Prostate gland (tissue), 2 donors: ENCODE data around the gene CDK10. TPM values are rescaled to one million over a fixed set of nuclear protein-coding genes. Genes with fewer than 3 reads are reported as not detected.

Source experiments
- DNase-seq: peaks from one replicate; pipeline ENCODE4 v3.0.0-alpha.2; 2019; ENCODE audit warnings: low spot score
- H3K27ac ChIP-seq, 2 donors: fragments of 200-600 bp; sonication (generic); 2 replicates each; pipeline ENCODE4 v1.5.1; 2017 to 2019
- H3K27me3 ChIP-seq: fragments of 200-600 bp; sonication (generic); replicated peaks from 2 replicates; pipeline ENCODE4 v1.5.1; 2019; ENCODE audit not compliant: insufficient read depth
- H3K36me3 ChIP-seq, 2 donors: fragments of 200-600 bp; sonication (generic); 1 replicate in 1 of 2; 2 replicates in 1 of 2; pipeline versions ENCODE4 v1.5.1 to v1.8.1; 2017 to 2019
- H3K4me1 ChIP-seq: fragments of 200-600 bp; sonication (generic); replicated peaks from 2 replicates; pipeline ENCODE4 v1.5.1; 2019
- H3K4me3 ChIP-seq, 2 donors: fragments of 200-600 bp; sonication (generic); 2 replicates each; pipeline ENCODE4 v1.5.1; 2017 to 2019
- H3K9me3 ChIP-seq: fragments of 200-600 bp; sonication (generic); 2 replicates; pipeline ENCODE4 v1.5.1; 2017
- POLR2A ChIP-seq: fragments of 450-650 bp; IDR thresholded peaks from one replicate; pipeline ENCODE4 v1.6.1; 2016; ENCODE audit warnings: antibody characterized with exemption, mild to moderate bottlenecking
- POLR2AphosphoS5 ChIP-seq: sonication (generic); formaldehyde crosslinking; IDR thresholded peaks from one replicate; pipeline ENCODE4 v1.6.1; 2017; ENCODE audit warnings: antibody characterized with exemption
- WGBS: methylation state at CpG from one replicate; pipeline ENCODE4 v1.1.5; 2018; 5-methylcytosine and 5-hydroxymethylcytosine counted together
- intact Hi-C: fragments of 100-400 bp; cut with DNase I; formaldehyde crosslinking; loops from one replicate; pipeline ENCODE4 v1.14.2; 2022
- total RNA-seq, 2 donors: library from RNA; depleted of rRNA; stranded (reverse); fragments of >200 nt; gene quantifications; one replicate each; pipeline ENCODE4 v1.1.0, GENCODE V29; 2016
- TF ChIP-seq, protein P1 (sequence below), 4 experiments: fragments of 200-600 bp in 2 of 4; fragments of 450-650 bp in 2 of 4; sonication (generic) in 2 of 4; IDR thresholded peaks; 1 replicate in 3 of 4; 2 replicates in 1 of 4; pipeline ENCODE4 v1.5.1; 2016 to 2019; ENCODE audit warnings: antibody characterized with exemption in 4 of 4, mild to moderate bottlenecking in 2 of 4, moderate library complexity in 2 of 4

CDK10 gene
- total RNA-seq, 2 donors from 2014 or later: 42.1 to 79.0 TPM

- Histone ChIP-seq H3K9me3 (no peaks in the 10 kb centered on the region), H3K4me1 (no peaks in the 10 kb centered on the region), H3K36me3 (no peaks in the 10 kb centered on the region), H3K27me3 (no peaks in the 10 kb centered on the region), H3K27ac (no peak overlapping the region), H3K4me3 (no peak overlapping the region)
- no peak for DNase-seq
- intact Hi-C loops: loop anchor here (5.0 kb wide), 1 partner anchor 87 kb away; no protein-coding TSS in a partner anchor
- 91% methylated on average over 19 of the region's 19 CpGs for WGBS
- TF ChIP-seq POLR2AphosphoS5 (no peak), POLR2A (no peak)
- TF ChIP-seq, protein P1, sequence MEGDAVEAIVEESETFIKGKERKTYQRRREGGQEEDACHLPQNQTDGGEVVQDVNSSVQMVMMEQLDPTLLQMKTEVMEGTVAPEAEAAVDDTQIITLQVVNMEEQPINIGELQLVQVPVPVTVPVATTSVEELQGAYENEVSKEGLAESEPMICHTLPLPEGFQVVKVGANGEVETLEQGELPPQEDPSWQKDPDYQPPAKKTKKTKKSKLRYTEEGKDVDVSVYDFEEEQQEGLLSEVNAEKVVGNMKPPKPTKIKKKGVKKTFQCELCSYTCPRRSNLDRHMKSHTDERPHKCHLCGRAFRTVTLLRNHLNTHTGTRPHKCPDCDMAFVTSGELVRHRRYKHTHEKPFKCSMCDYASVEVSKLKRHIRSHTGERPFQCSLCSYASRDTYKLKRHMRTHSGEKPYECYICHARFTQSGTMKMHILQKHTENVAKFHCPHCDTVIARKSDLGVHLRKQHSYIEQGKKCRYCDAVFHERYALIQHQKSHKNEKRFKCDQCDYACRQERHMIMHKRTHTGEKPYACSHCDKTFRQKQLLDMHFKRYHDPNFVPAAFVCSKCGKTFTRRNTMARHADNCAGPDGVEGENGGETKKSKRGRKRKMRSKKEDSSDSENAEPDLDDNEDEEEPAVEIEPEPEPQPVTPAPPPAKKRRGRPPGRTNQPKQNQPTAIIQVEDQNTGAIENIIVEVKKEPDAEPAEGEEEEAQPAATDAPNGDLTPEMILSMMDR (IDR thresholded peaks at IDR 0.05): no peak
These were observed 23.4 kb downstream of the CDK10 start for GRCh38 chr16:89709716-89710432.

- WGBS: 73% methylated on average over 58 of the region's 63 CpGs
- H3K27me3 ChIP-seq: no peaks in the 10 kb centered on the region
- H3K9me3 ChIP-seq: no peaks in the 10 kb centered on the region
- no peak overlapping the region for H3K4me3 ChIP-seq
- H3K27ac ChIP-seq: no peak overlapping the region
- H3K4me1 ChIP-seq: no peaks in the 10 kb centered on the region
- no peak for TF ChIP-seq POLR2AphosphoS5
- TF ChIP-seq POLR2A: no peak
- TF ChIP-seq, protein P1 (IDR thresholded peaks at IDR 0.05): no peak
- intact Hi-C loops: no loop called here
- DNase-seq: no peak
- H3K36me3 ChIP-seq: no peaks in the 10 kb centered on the region
These were observed 24.4 kb downstream of the CDK10 start for GRCh38 chr16:89710709-89711564.

GRCh38 chr16:89711601-89712273, 25.2 kb downstream of the CDK10 start:
- Histone ChIP-seq H3K27me3 (no peaks in the 10 kb centered on the region), H3K4me3 (peak overlapping the region; percentile 26 to 27), H3K9me3 (no peaks in the 10 kb centered on the region), H3K36me3 (no peaks in the 10 kb centered on the region), H3K4me1 (no peaks in the 10 kb centered on the region), H3K27ac (no peak overlapping the region)
- WGBS: 7% methylated on average over 38 of the region's 48 CpGs
- intact Hi-C loops: no loop called here
- no peak for TF ChIP-seq POLR2A
- TF ChIP-seq, protein P1 (IDR thresholded peaks at IDR 0.05): no peak
- TF ChIP-seq POLR2AphosphoS5: no peak
- peak; percentile 28 for DNase-seq

- no peaks in the 10 kb centered on the region for H3K9me3 ChIP-seq
- no peaks in the 10 kb centered on the region for H3K27me3 ChIP-seq
- H3K36me3 ChIP-seq: no peaks in the 10 kb centered on the region
- TF ChIP-seq POLR2AphosphoS5 (no peak), POLR2A (no peak)
- TF ChIP-seq, protein P1 (IDR thresholded peaks at IDR 0.05): no peak
- no peaks in the 10 kb centered on the region for H3K4me1 ChIP-seq
- peak overlapping the region; percentile 26 to 27 for H3K4me3 ChIP-seq
- H3K27ac ChIP-seq: no peak overlapping the region
- 12% methylated on average over 22 of the region's 22 CpGs for whole genome bisulfite sequencing
- no peak for DNase-seq
- intact Hi-C loops: no loop called here
These were observed 25.8 kb downstream of the CDK10 start for GRCh38 chr16:89712274-89712781.
